ENCODE data around the gene SRRM4.

SRRM4 gene

GRCh38 chr12:119206348-119207062, 225.2 kb downstream of the SRRM4 start:
- no peak for DNase-seq

- DNase-seq: no peak
Observed at GRCh38 chr12:119207063-119207560, 225.8 kb downstream of the SRRM4 start.

GRCh38 chr12:119208626-119209061, 227.3 kb downstream of the SRRM4 start:
- no peak for DNase-seq

GRCh38 chr12:119211884-119212283, 230.5 kb downstream of the SRRM4 start:
- DNase-seq: no peak
